Suprapubic skin (tissue), 4 donors: ENCODE results near the gene CFAP410.

Source experiments
- POLR2A ChIP-seq, 2 donors: fragments of 450-650 bp; IDR thresholded peaks; one replicate each; pipeline ENCODE4 v1.6.1; 2017; ENCODE audit warnings: antibody characterized with exemption in 2 of 2, mild to moderate bottlenecking in 2 of 2, moderate library complexity in 2 of 2
- POLR2AphosphoS5 ChIP-seq, 3 donors: sonication (generic); formaldehyde crosslinking; IDR thresholded peaks; one replicate each; pipeline ENCODE4 v1.6.1; 2017; ENCODE audit warnings: antibody characterized with exemption in 3 of 3
- TF ChIP-seq, protein P1 (sequence below), 2 donors: fragments of 200-600 bp in 1 of 2; fragments of 450-650 bp in 1 of 2; sonication (generic) in 1 of 2; IDR thresholded peaks; one replicate each; pipeline ENCODE4 v1.5.1; 2016 to 2019; ENCODE audit warnings: antibody characterized with exemption in 2 of 2, mild to moderate bottlenecking in 1 of 2, moderate library complexity in 1 of 2

GRCh38 chr21:44299085-44299457 lies 40.1 kb downstream of the CFAP410 start:
- TF ChIP-seq POLR2AphosphoS5 (IDR thresholded peaks at IDR 0.05) (no peak), POLR2A (IDR thresholded peaks at IDR 0.05) (no peak)
- TF ChIP-seq, protein P1, sequence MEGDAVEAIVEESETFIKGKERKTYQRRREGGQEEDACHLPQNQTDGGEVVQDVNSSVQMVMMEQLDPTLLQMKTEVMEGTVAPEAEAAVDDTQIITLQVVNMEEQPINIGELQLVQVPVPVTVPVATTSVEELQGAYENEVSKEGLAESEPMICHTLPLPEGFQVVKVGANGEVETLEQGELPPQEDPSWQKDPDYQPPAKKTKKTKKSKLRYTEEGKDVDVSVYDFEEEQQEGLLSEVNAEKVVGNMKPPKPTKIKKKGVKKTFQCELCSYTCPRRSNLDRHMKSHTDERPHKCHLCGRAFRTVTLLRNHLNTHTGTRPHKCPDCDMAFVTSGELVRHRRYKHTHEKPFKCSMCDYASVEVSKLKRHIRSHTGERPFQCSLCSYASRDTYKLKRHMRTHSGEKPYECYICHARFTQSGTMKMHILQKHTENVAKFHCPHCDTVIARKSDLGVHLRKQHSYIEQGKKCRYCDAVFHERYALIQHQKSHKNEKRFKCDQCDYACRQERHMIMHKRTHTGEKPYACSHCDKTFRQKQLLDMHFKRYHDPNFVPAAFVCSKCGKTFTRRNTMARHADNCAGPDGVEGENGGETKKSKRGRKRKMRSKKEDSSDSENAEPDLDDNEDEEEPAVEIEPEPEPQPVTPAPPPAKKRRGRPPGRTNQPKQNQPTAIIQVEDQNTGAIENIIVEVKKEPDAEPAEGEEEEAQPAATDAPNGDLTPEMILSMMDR (IDR thresholded peaks at IDR 0.05): no peak
